Liver (tissue), 9 donors: ENCODE data around the gene B4GALT6. TPM values are rescaled to one million over a fixed set of nuclear protein-coding genes. Genes with fewer than 3 reads are reported as not detected.

Experiments used
- DNase-seq: peaks from one replicate; pipeline ENCODE4 v3.0.0-alpha.2; 2017; ENCODE audit warnings: low spot score
- H3K27ac ChIP-seq, 2 donors: one replicate each; pipeline ENCODE4 v1.7.0; 2013; ENCODE audit warnings: inconsistent platforms in 2 of 2, low read length in 2 of 2, control low read depth in 1 of 2, low read depth in 1 of 2, mild to moderate bottlenecking in 1 of 2
- H3K27me3 ChIP-seq, 4 donors: one replicate each; pipeline versions ENCODE4 v1.6.1 to v1.7.0; 2013; ENCODE audit warnings: low read length in 3 of 4, inconsistent platforms in 1 of 4, mild to moderate bottlenecking in 1 of 4, moderate library complexity in 1 of 4; ENCODE audit not compliant: control insufficient read depth in 4 of 4, insufficient read depth in 4 of 4
- H3K36me3 ChIP-seq, 4 donors: one replicate each; pipeline versions ENCODE4 v1.6.1 to v1.7.0; 2013; ENCODE audit warnings: low read length in 3 of 4, mild to moderate bottlenecking in 3 of 4, low read depth in 1 of 4, moderate library complexity in 1 of 4; ENCODE audit not compliant: control insufficient read depth in 4 of 4, insufficient read depth in 3 of 4
- H3K4me1 ChIP-seq, 4 donors: one replicate each; pipeline versions ENCODE4 v1.6.1 to v1.7.0; 2013; ENCODE audit warnings: low read length in 3 of 4, mild to moderate bottlenecking in 3 of 4, moderate library complexity in 1 of 4; ENCODE audit not compliant: control insufficient read depth in 4 of 4, insufficient read depth in 4 of 4
- H3K4me3 ChIP-seq, 3 donors: one replicate each; pipeline versions ENCODE4 v1.6.1 to v1.7.0; 2013; ENCODE audit warnings: low read length in 3 of 3, control low read depth in 1 of 3, low read depth in 1 of 3, mild to moderate bottlenecking in 1 of 3
- H3K9ac ChIP-seq, 2 donors: one replicate each; pipeline ENCODE4 v1.7.0; 2013; ENCODE audit warnings: low read length in 2 of 2, mild to moderate bottlenecking in 2 of 2, moderate library complexity in 2 of 2, control low read depth in 1 of 2, low read depth in 1 of 2
- H3K9me3 ChIP-seq, 4 donors: one replicate each; pipeline versions ENCODE4 v1.6.1 to v1.7.0; 2013; ENCODE audit warnings: low read length in 3 of 4; ENCODE audit not compliant: control insufficient read depth in 4 of 4
- EGR1 ChIP-seq, 2 donors: IDR thresholded peaks; 2 replicates each; pipeline ENCODE4 v1.6.1; 2016 to 2018; ENCODE audit warnings: antibody characterized with exemption in 2 of 2, low read depth in 2 of 2
- FOXA2 ChIP-seq: IDR thresholded peaks from 2 replicates; pipeline ENCODE4 v1.6.1; 2016; ENCODE audit warnings: antibody characterized with exemption
- GABPA ChIP-seq, 2 donors: IDR thresholded peaks in 1 of 2; conservative IDR thresholded peaks in 1 of 2; 2 replicates each; pipeline ENCODE4 v1.6.1; 2016; ENCODE audit warnings: antibody characterized with exemption in 2 of 2, mild to moderate bottlenecking in 1 of 2, moderate library complexity in 1 of 2
- HNF4G ChIP-seq: IDR thresholded peaks from 2 replicates; pipeline ENCODE4 v1.6.1; 2016; ENCODE audit warnings: antibody characterized with exemption
- JUND ChIP-seq, 2 donors: IDR thresholded peaks; 2 replicates each; pipeline ENCODE4 v1.6.1; 2016; ENCODE audit warnings: antibody characterized with exemption in 2 of 2
- NR2F2 ChIP-seq: IDR thresholded peaks from 2 replicates; pipeline ENCODE4 v1.6.1; 2016; ENCODE audit warnings: antibody characterized with exemption
- RAD21 ChIP-seq, 2 donors: IDR thresholded peaks; 2 replicates each; pipeline ENCODE4 v1.6.1; 2016; ENCODE audit warnings: antibody characterized with exemption in 2 of 2, mild to moderate bottlenecking in 2 of 2
- RXRA ChIP-seq, 2 donors: IDR thresholded peaks; 2 replicates each; pipeline ENCODE4 v1.6.1; 2017 to 2018; ENCODE audit warnings: antibody characterized with exemption in 2 of 2, mild to moderate bottlenecking in 1 of 2
- TAF1 ChIP-seq: conservative IDR thresholded peaks from 2 replicates; pipeline ENCODE4 v1.6.1; 2016; ENCODE audit warnings: antibody characterized with exemption, mild to moderate bottlenecking
- polyA plus RNA-seq, 2 donors: library from polyadenylated mRNA; stranded (reverse) in 1 of 2; unstranded in 1 of 2; fragments of 200-250 nt in 1 of 2; fragments of >200 nt in 1 of 2; fragmentation: Nextera tagmentation in 1 of 2; extraction: Ambion mirVana in 1 of 2; gene quantifications; one replicate each; pipeline versions ENCODE4 v1.2.1 to v1.2.3, GENCODE V29; 2013 to 2015
- total RNA-seq, 2 donors: library from RNA; depleted of rRNA; stranded (reverse); fragments of >200 nt; gene quantifications; one replicate each; pipeline ENCODE4 v1.2.3, GENCODE V29; 2014
- TF ChIP-seq, protein P1 (sequence below): fragments of 150-350 bp; IDR thresholded peaks from 2 replicates; pipeline ENCODE4 v1.5.1; 2017; ENCODE audit warnings: improper control_type of control experiment, low read depth, low read length; ENCODE audit not compliant: missing input control
- TF ChIP-seq, protein P2 (sequence below): IDR thresholded peaks from 2 replicates; pipeline ENCODE4 v1.6.1; 2016; ENCODE audit warnings: antibody characterized with exemption
- TF ChIP-seq, protein P3 (sequence below): IDR thresholded peaks from 2 replicates; pipeline ENCODE4 v1.6.1; 2016; ENCODE audit warnings: antibody characterized with exemption
- TF ChIP-seq, protein P4 (sequence below): IDR thresholded peaks from 2 replicates; pipeline ENCODE4 v1.6.1; 2016; ENCODE audit warnings: antibody characterized with exemption, mild to moderate bottlenecking
- donor health status: healthy.
- donor health status: healthy.
- donor health status: healthy.
- donor health status: healthy.
- donor health status: healthy.

B4GALT6 gene
- total and polyA plus RNA-seq, 4 donors: 0.48 to 4.2 (median 0.61) TPM

DNA sequence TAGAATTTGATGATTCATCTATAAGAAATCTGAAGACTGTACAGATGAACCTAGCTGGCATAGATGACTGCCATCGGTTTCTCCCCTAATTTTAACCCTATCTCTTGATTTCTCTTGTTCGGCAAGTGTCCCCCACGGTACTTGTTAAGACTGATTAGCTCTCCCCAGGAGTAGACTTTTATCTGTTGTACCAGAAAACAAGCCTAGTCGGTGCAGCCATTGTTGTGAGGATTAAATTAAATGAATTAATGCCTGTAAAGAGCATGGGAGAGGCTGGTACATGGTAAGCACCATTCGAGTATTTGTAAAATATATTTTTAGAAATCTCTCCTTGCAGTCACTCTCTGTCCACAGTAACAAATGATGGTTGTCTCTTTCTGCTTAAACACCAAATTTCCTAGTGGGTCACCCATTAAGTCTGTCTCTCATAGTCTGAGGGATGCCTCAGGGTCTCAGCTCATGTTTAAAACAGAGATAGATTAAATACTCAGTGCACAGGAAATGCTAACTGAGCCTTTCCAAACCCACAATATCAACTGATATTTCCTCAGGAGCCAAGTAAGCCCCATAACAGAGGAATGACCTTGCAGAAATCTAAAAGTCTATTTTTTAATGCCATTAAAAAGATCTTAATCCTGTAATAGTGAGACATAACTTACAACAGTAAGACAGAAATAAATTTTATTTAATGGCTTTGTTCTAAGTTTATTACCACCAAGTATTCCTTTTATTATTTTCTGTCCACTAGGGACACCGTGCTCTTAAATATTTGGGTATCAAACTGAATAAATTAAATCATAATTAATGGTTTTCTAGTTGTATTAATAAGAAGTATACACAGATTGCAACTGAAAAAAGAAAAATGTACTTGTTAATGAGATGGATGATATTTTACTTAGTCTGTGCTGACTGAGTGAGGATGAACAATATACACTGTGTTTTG is 2.9 kb upstream of the B4GALT6 start (continued):
- TF ChIP-seq, protein P1, sequence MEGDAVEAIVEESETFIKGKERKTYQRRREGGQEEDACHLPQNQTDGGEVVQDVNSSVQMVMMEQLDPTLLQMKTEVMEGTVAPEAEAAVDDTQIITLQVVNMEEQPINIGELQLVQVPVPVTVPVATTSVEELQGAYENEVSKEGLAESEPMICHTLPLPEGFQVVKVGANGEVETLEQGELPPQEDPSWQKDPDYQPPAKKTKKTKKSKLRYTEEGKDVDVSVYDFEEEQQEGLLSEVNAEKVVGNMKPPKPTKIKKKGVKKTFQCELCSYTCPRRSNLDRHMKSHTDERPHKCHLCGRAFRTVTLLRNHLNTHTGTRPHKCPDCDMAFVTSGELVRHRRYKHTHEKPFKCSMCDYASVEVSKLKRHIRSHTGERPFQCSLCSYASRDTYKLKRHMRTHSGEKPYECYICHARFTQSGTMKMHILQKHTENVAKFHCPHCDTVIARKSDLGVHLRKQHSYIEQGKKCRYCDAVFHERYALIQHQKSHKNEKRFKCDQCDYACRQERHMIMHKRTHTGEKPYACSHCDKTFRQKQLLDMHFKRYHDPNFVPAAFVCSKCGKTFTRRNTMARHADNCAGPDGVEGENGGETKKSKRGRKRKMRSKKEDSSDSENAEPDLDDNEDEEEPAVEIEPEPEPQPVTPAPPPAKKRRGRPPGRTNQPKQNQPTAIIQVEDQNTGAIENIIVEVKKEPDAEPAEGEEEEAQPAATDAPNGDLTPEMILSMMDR: no peak
- TF ChIP-seq RXRA (IDR thresholded peaks at IDR 0.05) (no peak), JUND (IDR thresholded peaks at IDR 0.05) (no peak), HNF4G (no peak)

DNA sequence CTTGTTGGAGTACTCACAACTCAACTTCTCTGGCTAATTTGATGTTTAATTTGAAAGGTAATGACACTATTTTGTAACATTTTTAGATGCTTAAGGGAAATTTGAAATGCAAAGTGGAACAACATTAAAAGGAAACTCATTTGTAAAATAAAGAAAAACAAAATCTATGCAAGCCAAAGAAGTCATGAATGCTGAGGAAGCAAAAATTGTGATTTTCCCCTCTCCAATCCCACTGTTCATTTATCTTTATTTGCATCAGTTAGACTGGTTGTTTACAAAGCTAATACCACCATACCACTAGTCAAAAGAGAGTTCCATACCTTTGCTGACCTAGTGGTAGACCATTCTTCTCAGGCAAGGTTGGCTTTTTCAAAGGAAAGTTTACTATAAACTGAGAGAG is 2.2 kb upstream of the B4GALT6 start:
- DNase-seq: no peak
- no peak overlapping the region for H3K27ac ChIP-seq
- no peaks in the 10 kb centered on the region for H3K9me3 ChIP-seq
- TF ChIP-seq JUND (IDR thresholded peaks at IDR 0.05) (no peak), EGR1 (IDR thresholded peaks at IDR 0.05; ENCODE audit: low read depth in 2 of 2) (no peak), FOXA2 (no peak), RAD21 (IDR thresholded peaks at IDR 0.05) (no peak), GABPA (IDR thresholded peaks at IDR 0.05 in 1 of 2, conservative IDR thresholded peaks at IDR 0.05 in 1 of 2) (no peak), HNF4G (no peak), TAF1 (no peak), RXRA (IDR thresholded peaks at IDR 0.05) (no peak), NR2F2 (no peak)
- TF ChIP-seq, protein P2, sequence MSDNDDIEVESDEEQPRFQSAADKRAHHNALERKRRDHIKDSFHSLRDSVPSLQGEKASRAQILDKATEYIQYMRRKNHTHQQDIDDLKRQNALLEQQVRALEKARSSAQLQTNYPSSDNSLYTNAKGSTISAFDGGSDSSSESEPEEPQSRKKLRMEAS: no peak
- TF ChIP-seq, protein P1: no peak
- TF ChIP-seq, protein P3, sequence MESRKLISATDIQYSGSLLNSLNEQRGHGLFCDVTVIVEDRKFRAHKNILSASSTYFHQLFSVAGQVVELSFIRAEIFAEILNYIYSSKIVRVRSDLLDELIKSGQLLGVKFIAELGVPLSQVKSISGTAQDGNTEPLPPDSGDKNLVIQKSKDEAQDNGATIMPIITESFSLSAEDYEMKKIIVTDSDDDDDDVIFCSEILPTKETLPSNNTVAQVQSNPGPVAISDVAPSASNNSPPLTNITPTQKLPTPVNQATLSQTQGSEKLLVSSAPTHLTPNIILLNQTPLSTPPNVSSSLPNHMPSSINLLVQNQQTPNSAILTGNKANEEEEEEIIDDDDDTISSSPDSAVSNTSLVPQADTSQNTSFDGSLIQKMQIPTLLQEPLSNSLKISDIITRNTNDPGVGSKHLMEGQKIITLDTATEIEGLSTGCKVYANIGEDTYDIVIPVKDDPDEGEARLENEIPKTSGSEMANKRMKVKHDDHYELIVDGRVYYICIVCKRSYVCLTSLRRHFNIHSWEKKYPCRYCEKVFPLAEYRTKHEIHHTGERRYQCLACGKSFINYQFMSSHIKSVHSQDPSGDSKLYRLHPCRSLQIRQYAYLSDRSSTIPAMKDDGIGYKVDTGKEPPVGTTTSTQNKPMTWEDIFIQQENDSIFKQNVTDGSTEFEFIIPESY: no peak
- TF ChIP-seq, protein P4, sequence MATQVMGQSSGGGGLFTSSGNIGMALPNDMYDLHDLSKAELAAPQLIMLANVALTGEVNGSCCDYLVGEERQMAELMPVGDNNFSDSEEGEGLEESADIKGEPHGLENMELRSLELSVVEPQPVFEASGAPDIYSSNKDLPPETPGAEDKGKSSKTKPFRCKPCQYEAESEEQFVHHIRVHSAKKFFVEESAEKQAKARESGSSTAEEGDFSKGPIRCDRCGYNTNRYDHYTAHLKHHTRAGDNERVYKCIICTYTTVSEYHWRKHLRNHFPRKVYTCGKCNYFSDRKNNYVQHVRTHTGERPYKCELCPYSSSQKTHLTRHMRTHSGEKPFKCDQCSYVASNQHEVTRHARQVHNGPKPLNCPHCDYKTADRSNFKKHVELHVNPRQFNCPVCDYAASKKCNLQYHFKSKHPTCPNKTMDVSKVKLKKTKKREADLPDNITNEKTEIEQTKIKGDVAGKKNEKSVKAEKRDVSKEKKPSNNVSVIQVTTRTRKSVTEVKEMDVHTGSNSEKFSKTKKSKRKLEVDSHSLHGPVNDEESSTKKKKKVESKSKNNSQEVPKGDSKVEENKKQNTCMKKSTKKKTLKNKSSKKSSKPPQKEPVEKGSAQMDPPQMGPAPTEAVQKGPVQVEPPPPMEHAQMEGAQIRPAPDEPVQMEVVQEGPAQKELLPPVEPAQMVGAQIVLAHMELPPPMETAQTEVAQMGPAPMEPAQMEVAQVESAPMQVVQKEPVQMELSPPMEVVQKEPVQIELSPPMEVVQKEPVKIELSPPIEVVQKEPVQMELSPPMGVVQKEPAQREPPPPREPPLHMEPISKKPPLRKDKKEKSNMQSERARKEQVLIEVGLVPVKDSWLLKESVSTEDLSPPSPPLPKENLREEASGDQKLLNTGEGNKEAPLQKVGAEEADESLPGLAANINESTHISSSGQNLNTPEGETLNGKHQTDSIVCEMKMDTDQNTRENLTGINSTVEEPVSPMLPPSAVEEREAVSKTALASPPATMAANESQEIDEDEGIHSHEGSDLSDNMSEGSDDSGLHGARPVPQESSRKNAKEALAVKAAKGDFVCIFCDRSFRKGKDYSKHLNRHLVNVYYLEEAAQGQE: no peak
- no peaks in the 10 kb centered on the region for H3K36me3 ChIP-seq
- no peaks in the 10 kb centered on the region for H3K27me3 ChIP-seq
- no peak overlapping the region for H3K4me3 ChIP-seq
- no peak overlapping the region for H3K9ac ChIP-seq
- peaks cover 3 to 9% (median 8%) of the 10 kb centered on the region in 4 donors for H3K4me1 ChIP-seq
